Fibroblast of villous mesenchyme (primary cell): ENCODE data around the gene ARID3A. TPM values are rescaled to one million over a fixed set of nuclear protein-coding genes. Genes with fewer than 3 reads are reported as not detected.

ENCODE experiments used
- DNase-seq: peaks from one replicate; pipeline ENCODE4 v3.0.0-alpha.2; 2010; ENCODE audit warnings: low read depth
- H3K4me3 ChIP-seq: 2 replicates; pipeline ENCODE4 v1.5.1; 2011; ENCODE audit warnings: low read depth, mild to moderate bottlenecking, low read length
- CTCF ChIP-seq: IDR thresholded peaks from 2 replicates; pipeline ENCODE4 v1.5.1; 2012; ENCODE audit warnings: low read depth, mild to moderate bottlenecking, low read length; ENCODE audit not compliant: insufficient read depth
- total RNA-seq: library from RNA; depleted of rRNA; stranded (reverse); fragments of >200 nt; gene quantifications from 2 replicates; pipeline ENCODE4 v1.2.3, GENCODE V29; 2012

ARID3A gene
- total RNA-seq, 1 donor: 45.8 TPM

- TF ChIP-seq CTCF: no peak
- peak overlapping the region; percentile 34 for H3K4me3 ChIP-seq
- peak; percentile 84 for DNase-seq
Measured at GRCh38 chr19:1016647-1017114, 90.8 kb downstream of the ARID3A start.

GRCh38 chr19:1017115-1017905, 91.5 kb downstream of the ARID3A start:
- H3K4me3 ChIP-seq: peak overlapping the region; percentile 34
- no peak for TF ChIP-seq CTCF
- no peak for DNase-seq

GRCh38 chr19:1017906-1018305, 92.1 kb downstream of the ARID3A start:
- TF ChIP-seq CTCF: no peak
- H3K4me3 ChIP-seq: no peak overlapping the region
- no peak for DNase-seq

GRCh38 chr19:1018393-1018792, 92.6 kb downstream of the ARID3A start:
- no peak overlapping the region for H3K4me3 ChIP-seq
- no peak for TF ChIP-seq CTCF
- no peak for DNase-seq

GRCh38 chr19:1018932-1019615, 93.2 kb downstream of the ARID3A start:
- H3K4me3 ChIP-seq: peak overlapping the region; percentile 84
- TF ChIP-seq CTCF: no peak
- no peak for DNase-seq

GRCh38 chr19:1019616-1019961, 93.8 kb downstream of the ARID3A start:
- H3K4me3 ChIP-seq: peak overlapping the region; percentile 84
- TF ChIP-seq CTCF: no peak
- DNase-seq: no peak
